Choroid plexus epithelial cell (primary cell): ENCODE measurements around the gene ACTA2.

Source experiments
- DNase-seq: peaks from one replicate; pipeline ENCODE4 v3.0.0-alpha.2; 2010; ENCODE audit warnings: low read depth
- H3K4me3 ChIP-seq: 2 replicates; pipeline ENCODE4 v1.5.1; 2011; ENCODE audit warnings: low read depth, mild to moderate bottlenecking, control low read depth, low read length, moderate library complexity
- CTCF ChIP-seq: conservative IDR thresholded peaks from 2 replicates; pipeline ENCODE4 v1.5.1; 2011; ENCODE audit warnings: low read depth, mild to moderate bottlenecking, control low read depth, inconsistent platforms, low read length, moderate library complexity

ACTA2 gene

GRCh38 chr10:88989423-88989822 is 36.9 kb upstream of the ACTA2 start:
- DNase-seq, result no peak
- H3K4me3 ChIP-seq, result peak overlapping the region; percentile 81
- no peak for TF ChIP-seq CTCF

- TF ChIP-seq CTCF, result no peak
- no peak overlapping the region for H3K4me3 ChIP-seq
- DNase-seq, result no peak
These were observed 35.3 kb upstream of the ACTA2 start for GRCh38 chr10:88987840-88988239.

- H3K4me3 ChIP-seq, result no peak overlapping the region
- TF ChIP-seq CTCF, result no peak
- peak; percentile 68 for DNase-seq
These were observed 34.7 kb upstream of the ACTA2 start for GRCh38 chr10:88987243-88987725.

GRCh38 chr10:88986549-88987242 is 34.1 kb upstream of the ACTA2 start:
- peak; percentile 75 for TF ChIP-seq CTCF
- peak; percentile 68 for DNase-seq
- no peak overlapping the region for H3K4me3 ChIP-seq

- no peak overlapping the region for H3K4me3 ChIP-seq
- DNase-seq, result no peak
- TF ChIP-seq CTCF, result no peak
These were observed 32.0 kb upstream of the ACTA2 start for GRCh38 chr10:88984525-88984924.

GRCh38 chr10:88983939-88984338 is 31.4 kb upstream of the ACTA2 start:
- DNase-seq, result no peak
- H3K4me3 ChIP-seq, result no peak overlapping the region
- no peak for TF ChIP-seq CTCF

- DNase-seq, result peak; percentile 38
- H3K4me3 ChIP-seq, result no peak overlapping the region
- TF ChIP-seq CTCF, result no peak
These were observed 30.6 kb upstream of the ACTA2 start for GRCh38 chr10:88983206-88983605.
